HG03097 (cell line): ENCODE results near the gene SOCS4.
"Not testable (repeated sequence)": the region's sequence is repeated elsewhere in the genome, so short reads cannot be mapped to it uniquely, and the experiment has no call there.

Source experiments
- ATAC-seq: cut with Tn5 transposase; IDR thresholded peaks from one replicate; pipeline ENCODE4 v1.9.1; 2021; ENCODE audit not compliant: unreplicated experiment, low FRiP score

Gene SOCS4

GRCh38 chr14:55026793-55027561, at the start of gene SOCS4, which contains the start of gene WDHD1:
SOCS4 (plus strand) TSS chr14:55027236; CDS start chr14:55043042, 15,806 bp downstream.
WDHD1 (minus strand) TSS chr14:55027099; CDS start chr14:55026787, 312 bp downstream.
- ATAC-seq = peak; percentile 88

GRCh38 chr14:54979039-54979438, 48.0 kb upstream of the SOCS4 start:
- no peak for ATAC-seq

GRCh38 chr14:54981698-54982097, 45.3 kb upstream of the SOCS4 start:
- no peak for ATAC-seq

- no peak for ATAC-seq
Measured at GRCh38 chr14:54985156-54985555, 41.9 kb upstream of the SOCS4 start.

GRCh38 chr14:55000381-55000780, 26.7 kb upstream of the SOCS4 start:
- ATAC-seq = no peak

- no peak for ATAC-seq
Measured at GRCh38 chr14:55005071-55005470, 22.0 kb upstream of the SOCS4 start.

GRCh38 chr14:55015006-55015405, 12.0 kb upstream of the SOCS4 start:
- ATAC-seq = no peak

- ATAC-seq = no peak
Measured at GRCh38 chr14:55019968-55020554, 7.0 kb upstream of the SOCS4 start.

- ATAC-seq = not testable (repeated sequence)
Measured at GRCh38 chr14:55024365-55024764, 2.7 kb upstream of the SOCS4 start.

- no peak for ATAC-seq
Measured at GRCh38 chr14:55025948-55026347, 1.1 kb upstream of the SOCS4 start.

GRCh38 chr14:55026441-55026792, 619 bp upstream of the SOCS4 start:
- no peak for ATAC-seq

GRCh38 chr14:55028066-55028465, 1.0 kb downstream of the SOCS4 start:
- no peak for ATAC-seq

GRCh38 chr14:55028476-55028875, 1.4 kb downstream of the SOCS4 start:
- ATAC-seq = no peak

GRCh38 chr14:55031190-55031589, 4.2 kb downstream of the SOCS4 start:
- no peak for ATAC-seq

GRCh38 chr14:55037995-55038394, 11.0 kb downstream of the SOCS4 start:
- not testable (repeated sequence) for ATAC-seq

- ATAC-seq = no peak
Measured at GRCh38 chr14:55038708-55039107, 11.7 kb downstream of the SOCS4 start.

GRCh38 chr14:55043528-55043927, 16.5 kb downstream of the SOCS4 start:
- no peak for ATAC-seq

- ATAC-seq = no peak
Measured at GRCh38 chr14:55045087-55045486, 18.1 kb downstream of the SOCS4 start.

- no peak for ATAC-seq
Measured at GRCh38 chr14:55047301-55048053, 20.4 kb downstream of the SOCS4 start.

- ATAC-seq = no peak
Measured at GRCh38 chr14:55048900-55049436, 21.9 kb downstream of the SOCS4 start.

GRCh38 chr14:55051165-55051422, 24.1 kb downstream of the SOCS4 start:
- no peak for ATAC-seq
